SK-N-SH (cell line): ENCODE results near the gene POLG2. TPM values are rescaled to one million over a fixed set of nuclear protein-coding genes. Genes with fewer than 3 reads are reported as not detected.

ENCODE experiments used
- CTCF ChIA-PET: fragments of 300-600, 350-600 bp; formaldehyde crosslinking; extraction: SDS; loops from one replicate; lab custom pipeline; 2021; lab: Yijun Ruan, JAX
- POLR2A ChIA-PET: fragments of 350-600 bp; sonication (Branson Sonifier 250); formaldehyde crosslinking; extraction: SDS; loops from one replicate; lab custom pipeline; 2020; ENCODE audit warnings: antibody characterized with exemption, inconsistent platforms; lab: Yijun Ruan, JAX
- DNase-seq: peaks from one replicate; pipeline ENCODE4 v3.0.0; 2012
- H2AFZ ChIP-seq: fragments of 200-600 bp; sonication (generic); 2 replicates; pipeline ENCODE4 v1.8.1; 2016; ENCODE audit warnings: antibody characterized with exemption, mild to moderate bottlenecking, low read depth
- H3F3A ChIP-seq: fragments of 200-600 bp; sonication (generic); replicated peaks from 2 replicates; pipeline ENCODE3; 2016; ENCODE audit warnings: antibody characterized with exemption, mild to moderate bottlenecking; ENCODE audit not compliant: insufficient read depth
- H3K27ac ChIP-seq, 2 experiments: fragments of 200-500 bp in 1 of 2; fragments of 200-600 bp in 1 of 2; sonication (Bioruptor generic) in 1 of 2; sonication (generic), shearing (Covaris generic) in 1 of 2; 2 replicates each; pipeline versions ENCODE4 v1.5.1 to v1.6.1; 2014 to 2016; ENCODE audit warnings: low read depth in 2 of 2, inconsistent platforms in 1 of 2, low read length in 1 of 2, mild to moderate bottlenecking in 1 of 2, mixed read lengths in 1 of 2
- H3K27me3 ChIP-seq: fragments of 200-600 bp; sonication (generic), shearing (Covaris generic); 2 replicates; pipeline ENCODE4 v1.6.1; 2016; ENCODE audit warnings: mixed run types; ENCODE audit not compliant: insufficient read depth
- H3K36me3 ChIP-seq, 2 experiments: fragments of 200-500 bp in 1 of 2; fragments of 200-600 bp in 1 of 2; sonication (Bioruptor generic) in 1 of 2; sonication (generic) in 1 of 2; replicated peaks in 1 of 2; 2 replicates each; pipeline versions ENCODE3 to v1.5.1; 2014 to 2016; ENCODE audit warnings: low read length in 1 of 2, mild to moderate bottlenecking in 1 of 2; ENCODE audit not compliant: insufficient read depth in 2 of 2, control insufficient read depth in 1 of 2
- H3K4me1 ChIP-seq, 2 experiments: fragments of 200-500 bp in 1 of 2; fragments of 200-600 bp in 1 of 2; sonication (Bioruptor generic) in 1 of 2; sonication (generic), shearing (Covaris generic) in 1 of 2; 2 replicates each; pipeline versions ENCODE4 v1.5.1 to v1.6.1; 2014 to 2016; ENCODE audit warnings: low read depth in 1 of 2, low read length in 1 of 2, mixed run types in 1 of 2; ENCODE audit not compliant: insufficient read depth in 2 of 2, control insufficient read depth in 1 of 2
- H3K4me2 ChIP-seq: fragments of 200-600 bp; sonication (generic), shearing (Covaris generic); 2 replicates; pipeline ENCODE4 v1.6.1; 2017; ENCODE audit warnings: mixed run types
- H3K4me3 ChIP-seq, 2 experiments: fragments of 200-500 bp in 1 of 2; fragments of 200-600 bp in 1 of 2; sonication (Bioruptor generic) in 1 of 2; sonication (generic), shearing (Covaris generic) in 1 of 2; 2 replicates each; pipeline versions ENCODE4 v1.5.1 to v1.8.1; 2014 to 2016; ENCODE audit warnings: low read depth in 2 of 2, inconsistent platforms in 1 of 2, low read length in 1 of 2, mild to moderate bottlenecking in 1 of 2, mixed read lengths in 1 of 2, moderate library complexity in 1 of 2
- H3K79me2 ChIP-seq: fragments of 200-600 bp; sonication (generic); 2 replicates; pipeline ENCODE4 v1.8.1; 2017; ENCODE audit warnings: mild to moderate bottlenecking; ENCODE audit not compliant: insufficient read depth
- H3K9ac ChIP-seq: fragments of 200-600 bp; sonication (generic); 2 replicates; pipeline ENCODE4 v1.6.1; 2017; ENCODE audit warnings: mixed run types
- H3K9me2 ChIP-seq: fragments of 200-600 bp; sonication (generic); 2 replicates; pipeline ENCODE4 v1.6.1; 2017; ENCODE audit warnings: mixed run types
- H3K9me3 ChIP-seq: fragments of 200-600 bp; sonication (generic); 2 replicates; pipeline ENCODE4 v1.6.1; 2017; ENCODE audit warnings: mixed run types, mild to moderate bottlenecking, moderate library complexity
- H4K20me1 ChIP-seq: fragments of 200-600 bp; sonication (generic); 2 replicates; pipeline ENCODE4 v1.6.1; 2017; ENCODE audit warnings: mild to moderate bottlenecking, mixed run types; ENCODE audit not compliant: insufficient read depth
- ELF1 ChIP-seq: IDR thresholded peaks from 2 replicates; pipeline ENCODE4 v1.4.0; 2012
- EP300 ChIP-seq, 2 experiments: IDR thresholded peaks; 2 replicates each; pipeline versions ENCODE4 v1.4.0 to v1.6.1; 2012; ENCODE audit warnings: borderline replicate concordance in 1 of 2, low read depth in 1 of 2, low read length in 1 of 2
- FOSL2 ChIP-seq: IDR thresholded peaks from 2 replicates; pipeline ENCODE4 v1.4.0; 2012; ENCODE audit warnings: low read depth, mild to moderate bottlenecking, moderate library complexity, borderline replicate concordance
- FOXJ3 ChIP-seq: sonication (generic); formaldehyde crosslinking; IDR thresholded peaks from 2 replicates; pipeline ENCODE4 v1.5.1; 2020; ENCODE audit warnings: mild to moderate bottlenecking, missing genetic modification reagents
- FOXM1 ChIP-seq: IDR thresholded peaks from 2 replicates; pipeline ENCODE4 v1.4.0; 2012; ENCODE audit warnings: low read depth, mild to moderate bottlenecking
- GATA2 ChIP-seq: sonication (generic); formaldehyde crosslinking; IDR thresholded peaks from 2 replicates; pipeline ENCODE4 v1.5.0; 2020; ENCODE audit warnings: mild to moderate bottlenecking, missing genetic modification reagents
- RAD21 ChIP-seq: IDR thresholded peaks from 2 replicates; pipeline ENCODE4 v1.6.1; 2012; ENCODE audit warnings: mild to moderate bottlenecking, low read length
- RCOR1 ChIP-seq: fragments of 150-350 bp; IDR thresholded peaks from 2 replicates; pipeline ENCODE4 v1.6.1; 2017; ENCODE audit warnings: antibody characterized with exemption, low read length
- REST ChIP-seq: IDR thresholded peaks from 2 replicates; pipeline ENCODE4 v1.6.1; 2012; ENCODE audit warnings: mild to moderate bottlenecking, low read depth, low read length, moderate library complexity
- SMC3 ChIP-seq: IDR thresholded peaks from 2 replicates; pipeline ENCODE4 v1.6.1; 2012; ENCODE audit warnings: low read depth, low read length, improper control_type of control experiment
- TCF12 ChIP-seq: IDR thresholded peaks from 2 replicates; pipeline ENCODE4 v1.4.0; 2012
- USF1 ChIP-seq: IDR thresholded peaks from 2 replicates; pipeline ENCODE4 v1.4.0; 2012; ENCODE audit warnings: low read depth, borderline replicate concordance
- USF2 ChIP-seq: fragments of 150-350 bp; IDR thresholded peaks from 2 replicates; pipeline ENCODE4 v1.6.1; 2017; ENCODE audit warnings: antibody characterized with exemption, low read length, low read depth, borderline replicate concordance
- YY1 ChIP-seq: IDR thresholded peaks from 2 replicates; pipeline ENCODE4 v1.4.0; 2012; ENCODE audit warnings: low read depth, mild to moderate bottlenecking
- ZBTB33 ChIP-seq: IDR thresholded peaks from 2 replicates; pipeline ENCODE4 v1.4.0; 2012; ENCODE audit warnings: low read depth, borderline replicate concordance
- WGBS: methylation state at CpG from one replicate; pipeline ENCODE4 v1.1.6; 2017; ENCODE audit warnings: low lambda C conversion rate; 5-methylcytosine and 5-hydroxymethylcytosine counted together
- polyA plus RNA-seq, 3 experiments: library from polyadenylated mRNA; depleted of rRNA; stranded (reverse); fragments of >200 nt; gene quantifications; 2 replicates each; pipeline ENCODE4 v1.2.3, GENCODE V29; 2012

Gene POLG2
- polyA plus RNA-seq, 1 of the 3 experiments (the other 2 are of a cell fraction): 18.0 TPM

- Histone ChIP-seq H3K4me2 (no peak overlapping the region), H3K4me3 (no peak overlapping the region), H3K9me3 (no peaks in the 10 kb centered on the region), H3F3A (no peaks in the 10 kb centered on the region), H2AFZ (no peak overlapping the region)
- DNase-seq: no peak
- CTCF ChIA-PET: interaction anchor here (1.3 kb wide), 1 partner anchor 42 kb away, joined by 3 read pairs; no protein-coding TSS in a partner anchor
- POLR2A ChIA-PET: no interaction called here
- TF ChIP-seq ELF1 (no peak), RAD21 (no peak), FOXJ3 (CRISPR knock-in tag) (no peak), ZBTB33 (no peak), FOXM1 (no peak), TCF12 (no peak), GATA2 (CRISPR knock-in tag) (no peak), REST (no peak), EP300 (IDR thresholded peaks at IDR 0.05; ENCODE audit: borderline replicate concordance in 1 of 2, low read depth in 1 of 2, low read length in 1 of 2) (no peak), YY1 (no peak), FOSL2 (no peak), SMC3 (no peak), RCOR1 (no peak), USF2 (no peak), USF1 (no peak)
- TF ChIP-seq, all 33 proteins: peak for 0
- Histone ChIP-seq H3K4me1 (no peaks in the 10 kb centered on the region), H3K79me2 (no peaks in the 10 kb centered on the region), H3K9ac (no peak overlapping the region), H3K36me3 (no peaks in the 10 kb centered on the region), H3K9me2 (no peaks in the 10 kb centered on the region), H3K27me3 (no peaks in the 10 kb centered on the region), H3K27ac (no peak overlapping the region), H4K20me1 (no peaks in the 10 kb centered on the region)
- 75% methylated on average over 6 of the region's 6 CpGs for WGBS
These were observed 35.1 kb downstream of the POLG2 start for GRCh38 chr17:64461788-64462187.
